HG03064 (cell line): Measurements from ENCODE around the gene FBLN5.
"Not testable (repeated sequence)": the region's sequence is repeated elsewhere in the genome, so short reads cannot be mapped to it uniquely, and the experiment has no call there.

Source experiments
- ATAC-seq: cut with Tn5 transposase; IDR thresholded peaks from one replicate; pipeline ENCODE4 v1.9.1; 2021; ENCODE audit warnings: low read depth; ENCODE audit not compliant: unreplicated experiment

Gene FBLN5

GRCh38 chr14:91886961-91887360 is 60.5 kb downstream of the FBLN5 start:
- ATAC-seq, result no peak

GRCh38 chr14:91885839-91886238 is 61.7 kb downstream of the FBLN5 start:
- no peak for ATAC-seq

GRCh38 chr14:91885113-91885712 is 62.3 kb downstream of the FBLN5 start:
- no peak for ATAC-seq

GRCh38 chr14:91884664-91885063 is 62.8 kb downstream of the FBLN5 start:
- ATAC-seq, result no peak

- ATAC-seq, result no peak
Observed at GRCh38 chr14:91883753-91884152, 63.7 kb downstream of the FBLN5 start.

GRCh38 chr14:91882776-91883175 is 64.7 kb downstream of the FBLN5 start:
- no peak for ATAC-seq

GRCh38 chr14:91882369-91882768 is 65.1 kb downstream of the FBLN5 start:
- no peak for ATAC-seq

GRCh38 chr14:91879196-91879595 is 68.3 kb downstream of the FBLN5 start:
- no peak for ATAC-seq

GRCh38 chr14:91878274-91878673 is 69.2 kb downstream of the FBLN5 start:
- ATAC-seq, result no peak

GRCh38 chr14:91877376-91877915 is 70.0 kb downstream of the FBLN5 start:
- no peak for ATAC-seq

GRCh38 chr14:91876492-91876891 is 71.0 kb downstream of the FBLN5 start:
- no peak for ATAC-seq

GRCh38 chr14:91875525-91876286 is 71.8 kb downstream of the FBLN5 start:
- no peak for ATAC-seq

GRCh38 chr14:91873471-91874415 is 73.8 kb downstream of the FBLN5 start:
- ATAC-seq, result peak; percentile 69

GRCh38 chr14:91872517-91873470 is 74.7 kb downstream of the FBLN5 start:
- peak; percentile 8 for ATAC-seq

GRCh38 chr14:91872011-91872501 is 75.4 kb downstream of the FBLN5 start:
- peak; percentile 38 for ATAC-seq

GRCh38 chr14:91871401-91871800 is 76.1 kb downstream of the FBLN5 start:
- not testable (repeated sequence) for ATAC-seq

GRCh38 chr14:91870890-91871289 is 76.6 kb downstream of the FBLN5 start:
- no peak for ATAC-seq

GRCh38 chr14:91870001-91870400 is 77.5 kb downstream of the FBLN5 start:
- ATAC-seq, result no peak

GRCh38 chr14:91869556-91869955 is 77.9 kb downstream of the FBLN5 start:
- no peak for ATAC-seq
